ENCODE results near the gene TBC1D4. TPM values are rescaled to one million over a fixed set of nuclear protein-coding genes. Genes with fewer than 3 reads are reported as not detected.

Gene TBC1D4
- total and polyA plus RNA-seq, 9 of the 15 experiments (the other 6 are each of a cell fraction or from before 2014, with no cell fraction given), result 2.8 to 12.3 (median 7.0) TPM

DNA sequence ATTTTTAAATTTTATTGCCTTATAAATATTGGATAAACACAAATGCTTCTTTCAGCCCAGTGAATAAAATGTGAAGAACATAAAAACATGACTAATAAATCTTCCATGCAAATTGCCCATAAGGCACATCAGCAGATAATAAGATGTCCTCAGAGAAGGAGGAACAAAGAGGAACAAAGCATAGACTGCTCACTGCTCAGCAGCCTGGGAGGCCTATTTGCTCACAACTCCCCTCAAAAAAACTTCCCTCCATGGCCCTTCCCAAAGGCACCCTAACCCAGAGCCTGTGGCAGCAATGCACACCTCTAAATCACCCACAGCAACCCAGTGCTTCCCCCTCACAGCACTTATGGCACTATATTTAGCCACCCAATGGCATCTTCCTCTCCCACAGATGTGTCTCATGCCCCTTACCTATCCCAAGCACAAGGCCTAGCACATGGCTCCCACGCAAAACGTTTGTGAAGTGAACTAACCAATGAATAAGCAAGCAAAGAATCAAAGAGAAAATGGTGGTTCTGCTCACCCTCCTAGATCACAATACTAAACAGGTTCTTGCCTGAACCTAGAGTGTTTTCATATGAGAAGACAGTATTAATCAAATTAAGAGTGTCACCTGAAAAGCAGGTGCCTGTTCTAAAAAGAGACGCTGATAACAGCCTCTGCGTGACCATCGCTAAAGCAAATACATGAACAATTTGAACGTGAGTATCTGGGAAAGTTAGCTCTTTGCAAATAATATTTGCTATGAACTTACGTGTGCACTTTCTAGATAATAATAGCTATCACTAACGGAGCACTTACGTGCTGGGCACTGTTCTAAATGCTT lies 96.9 kb downstream of the TBC1D4 start (continued):
- TF ChIP-seq, protein P1, sequence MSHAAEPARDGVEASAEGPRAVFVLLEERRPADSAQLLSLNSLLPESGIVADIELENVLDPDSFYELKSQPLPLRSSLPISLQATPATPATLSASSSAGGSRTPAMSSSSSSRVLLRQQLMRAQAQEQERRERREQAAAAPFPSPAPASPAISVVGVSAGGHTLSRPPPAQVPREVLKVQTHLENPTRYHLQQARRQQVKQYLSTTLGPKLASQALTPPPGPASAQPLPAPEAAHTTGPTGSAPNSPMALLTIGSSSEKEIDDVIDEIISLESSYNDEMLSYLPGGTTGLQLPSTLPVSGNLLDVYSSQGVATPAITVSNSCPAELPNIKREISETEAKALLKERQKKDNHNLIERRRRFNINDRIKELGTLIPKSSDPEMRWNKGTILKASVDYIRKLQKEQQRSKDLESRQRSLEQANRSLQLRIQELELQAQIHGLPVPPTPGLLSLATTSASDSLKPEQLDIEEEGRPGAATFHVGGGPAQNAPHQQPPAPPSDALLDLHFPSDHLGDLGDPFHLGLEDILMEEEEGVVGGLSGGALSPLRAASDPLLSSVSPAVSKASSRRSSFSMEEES (CRISPR knock-in tag; IDR thresholded peaks at IDR 0.05), result no peak
- TF ChIP-seq, protein P2, sequence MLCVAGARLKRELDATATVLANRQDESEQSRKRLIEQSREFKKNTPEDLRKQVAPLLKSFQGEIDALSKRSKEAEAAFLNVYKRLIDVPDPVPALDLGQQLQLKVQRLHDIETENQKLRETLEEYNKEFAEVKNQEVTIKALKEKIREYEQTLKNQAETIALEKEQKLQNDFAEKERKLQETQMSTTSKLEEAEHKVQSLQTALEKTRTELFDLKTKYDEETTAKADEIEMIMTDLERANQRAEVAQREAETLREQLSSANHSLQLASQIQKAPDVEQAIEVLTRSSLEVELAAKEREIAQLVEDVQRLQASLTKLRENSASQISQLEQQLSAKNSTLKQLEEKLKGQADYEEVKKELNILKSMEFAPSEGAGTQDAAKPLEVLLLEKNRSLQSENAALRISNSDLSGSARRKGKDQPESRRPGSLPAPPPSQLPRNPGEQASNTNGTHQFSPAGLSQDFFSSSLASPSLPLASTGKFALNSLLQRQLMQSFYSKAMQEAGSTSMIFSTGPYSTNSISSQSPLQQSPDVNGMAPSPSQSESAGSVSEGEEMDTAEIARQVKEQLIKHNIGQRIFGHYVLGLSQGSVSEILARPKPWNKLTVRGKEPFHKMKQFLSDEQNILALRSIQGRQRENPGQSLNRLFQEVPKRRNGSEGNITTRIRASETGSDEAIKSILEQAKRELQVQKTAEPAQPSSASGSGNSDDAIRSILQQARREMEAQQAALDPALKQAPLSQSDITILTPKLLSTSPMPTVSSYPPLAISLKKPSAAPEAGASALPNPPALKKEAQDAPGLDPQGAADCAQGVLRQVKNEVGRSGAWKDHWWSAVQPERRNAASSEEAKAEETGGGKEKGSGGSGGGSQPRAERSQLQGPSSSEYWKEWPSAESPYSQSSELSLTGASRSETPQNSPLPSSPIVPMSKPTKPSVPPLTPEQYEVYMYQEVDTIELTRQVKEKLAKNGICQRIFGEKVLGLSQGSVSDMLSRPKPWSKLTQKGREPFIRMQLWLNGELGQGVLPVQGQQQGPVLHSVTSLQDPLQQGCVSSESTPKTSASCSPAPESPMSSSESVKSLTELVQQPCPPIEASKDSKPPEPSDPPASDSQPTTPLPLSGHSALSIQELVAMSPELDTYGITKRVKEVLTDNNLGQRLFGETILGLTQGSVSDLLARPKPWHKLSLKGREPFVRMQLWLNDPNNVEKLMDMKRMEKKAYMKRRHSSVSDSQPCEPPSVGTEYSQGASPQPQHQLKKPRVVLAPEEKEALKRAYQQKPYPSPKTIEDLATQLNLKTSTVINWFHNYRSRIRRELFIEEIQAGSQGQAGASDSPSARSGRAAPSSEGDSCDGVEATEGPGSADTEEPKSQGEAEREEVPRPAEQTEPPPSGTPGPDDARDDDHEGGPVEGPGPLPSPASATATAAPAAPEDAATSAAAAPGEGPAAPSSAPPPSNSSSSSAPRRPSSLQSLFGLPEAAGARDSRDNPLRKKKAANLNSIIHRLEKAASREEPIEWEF (CRISPR knock-in tag; IDR thresholded peaks at IDR 0.05), result no peak
- TF ChIP-seq NUFIP1 (IDR thresholded peaks at IDR 0.05; ENCODE audit: partially characterized antibody), result no peak
- TF ChIP-seq, protein P3, sequence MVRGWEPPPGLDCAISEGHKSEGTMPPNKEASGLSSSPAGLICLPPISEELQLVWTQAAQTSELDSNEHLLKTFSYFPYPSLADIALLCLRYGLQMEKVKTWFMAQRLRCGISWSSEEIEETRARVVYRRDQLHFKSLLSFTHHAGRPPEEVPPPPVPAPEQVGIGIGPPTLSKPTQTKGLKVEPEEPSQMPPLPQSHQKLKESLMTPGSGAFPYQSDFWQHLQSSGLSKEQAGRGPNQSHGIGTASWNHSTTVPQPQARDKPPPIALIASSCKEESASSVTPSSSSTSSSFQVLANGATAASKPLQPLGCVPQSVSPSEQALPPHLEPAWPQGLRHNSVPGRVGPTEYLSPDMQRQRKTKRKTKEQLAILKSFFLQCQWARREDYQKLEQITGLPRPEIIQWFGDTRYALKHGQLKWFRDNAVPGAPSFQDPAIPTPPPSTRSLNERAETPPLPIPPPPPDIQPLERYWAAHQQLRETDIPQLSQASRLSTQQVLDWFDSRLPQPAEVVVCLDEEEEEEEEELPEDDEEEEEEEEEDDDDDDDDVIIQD (CRISPR knock-in tag; IDR thresholded peaks at IDR 0.05), result no peak
- TF ChIP-seq POLR2B (IDR thresholded peaks at IDR 0.05; ENCODE audit: low read depth, partially characterized antibody), result no peak
- TF ChIP-seq MEF2D (tag; conservative IDR thresholded peaks at IDR 0.05; ENCODE audit: low read depth), result 0 out of 2 replicates have a peak, but pooled peaks have one; percentile 46
- TF ChIP-seq, protein P4, sequence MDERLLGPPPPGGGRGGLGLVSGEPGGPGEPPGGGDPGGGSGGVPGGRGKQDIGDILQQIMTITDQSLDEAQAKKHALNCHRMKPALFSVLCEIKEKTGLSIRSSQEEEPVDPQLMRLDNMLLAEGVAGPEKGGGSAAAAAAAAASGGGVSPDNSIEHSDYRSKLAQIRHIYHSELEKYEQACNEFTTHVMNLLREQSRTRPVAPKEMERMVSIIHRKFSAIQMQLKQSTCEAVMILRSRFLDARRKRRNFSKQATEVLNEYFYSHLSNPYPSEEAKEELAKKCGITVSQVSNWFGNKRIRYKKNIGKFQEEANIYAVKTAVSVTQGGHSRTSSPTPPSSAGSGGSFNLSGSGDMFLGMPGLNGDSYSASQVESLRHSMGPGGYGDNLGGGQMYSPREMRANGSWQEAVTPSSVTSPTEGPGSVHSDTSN (CRISPR knock-in tag; IDR thresholded peaks at IDR 0.05; ENCODE audit: low read depth), result no peak
- TF ChIP-seq, protein P4 (tag; conservative IDR thresholded peaks at IDR 0.05; ENCODE audit: low read depth), result 0 out of 2 replicates have a peak, but pooled peaks have one; percentile 27
- TF ChIP-seq NFIX (CRISPR knock-in tag; IDR thresholded peaks at IDR 0.05; ENCODE audit: low read depth), result no peak
- TF ChIP-seq L3MBTL2 (IDR thresholded peaks at IDR 0.05), result peak; percentile 58
- TF ChIP-seq PPARD (CRISPR knock-in tag; IDR thresholded peaks at IDR 0.05), result no peak

Data from K562 (cell line).